HCT116 (cell line): ENCODE results near the gene IL1RAPL1. TPM values are rescaled to one million over a fixed set of nuclear protein-coding genes. Genes with fewer than 3 reads are reported as not detected.

Experiments used
- ATAC-seq: fragments of 200-7000 bp; cut with Tn5 transposase; 2 replicates; pipeline ENCODE4 v1.9.1; 2020; ENCODE audit warnings: mild to moderate bottlenecking, moderate library complexity
- BruUV-seq: library from RNA; stranded (reverse); fragments of 400-500 nt; replicated peaks from 2 replicates; lab custom pipeline; 2021; lab: Mats Ljungman, UMichigan
- CTCF ChIA-PET: fragments of 300-600 bp; sonication (Branson Sonifier 250); formaldehyde crosslinking; loops from one replicate; lab custom pipeline; 2021; ENCODE audit warnings: antibody characterized with exemption; lab: Charles Lee
- POLR2A ChIA-PET: fragments of 300-600, 350-600 bp; sonication (Branson Sonifier 250); formaldehyde crosslinking; loops from one replicate; lab custom pipeline; 2021; ENCODE audit warnings: antibody characterized with exemption; lab: Charles Lee
- RAD21 ChIA-PET, 2 experiments: fragments of 300-600 bp; sonication (Branson Sonifier 250); formaldehyde crosslinking; loops; one replicate each; lab custom pipeline; 2023; ENCODE audit warnings: low total read pairs in 2 of 2; ENCODE audit not compliant: uncharacterized antibody in 2 of 2, unreplicated experiment in 2 of 2, low non-redundant PET in 1 of 2; lab: Charles Lee
- DNase-seq: peaks from one replicate; pipeline ENCODE4 v3.0.0-alpha.2; 2010; ENCODE audit warnings: low read depth, low spot score
- H2AFZ ChIP-seq: fragments of 200-600 bp; shearing (Covaris generic), sonication (generic); 2 replicates; pipeline ENCODE4 v1.6.1; 2017; ENCODE audit warnings: low read depth, mixed run types, mixed read lengths, antibody characterized with exemption, low read length; ENCODE audit not compliant: poor library complexity, severe bottlenecking
- H3K27ac ChIP-seq: 2 replicates; pipeline ENCODE4 v1.5.1; 2012; ENCODE audit warnings: low read depth, low read length
- H3K27me3 ChIP-seq: fragments of 200-600 bp; sonication (generic); 2 replicates; pipeline ENCODE4 v1.6.1; 2016; ENCODE audit warnings: mixed run types, low read length, mixed read lengths; ENCODE audit not compliant: insufficient read depth
- H3K36me3 ChIP-seq, 2 experiments: fragments of 200-500 bp in 1 of 2; fragments of 200-600 bp in 1 of 2; sonication (Bioruptor generic) in 1 of 2; sonication (generic) in 1 of 2; 2 replicates each; pipeline versions ENCODE4 v1.5.1 to v1.6.1; 2014 to 2016; ENCODE audit warnings: low read length in 2 of 2, inconsistent platforms in 1 of 2, mixed read lengths in 1 of 2, mixed run types in 1 of 2; ENCODE audit not compliant: insufficient read depth in 2 of 2, control insufficient read depth in 1 of 2
- H3K4me1 ChIP-seq, 2 experiments: fragments of 200-600 bp in 1 of 2; sonication (generic) in 1 of 2; 2 replicates each; pipeline versions ENCODE4 v1.5.1 to v1.6.1; 2012 to 2017; ENCODE audit warnings: low read length in 2 of 2, inconsistent platforms in 1 of 2, mild to moderate bottlenecking in 1 of 2, mixed read lengths in 1 of 2, mixed run types in 1 of 2, moderate library complexity in 1 of 2; ENCODE audit not compliant: insufficient read depth in 2 of 2, control insufficient read depth in 1 of 2
- H3K4me2 ChIP-seq: fragments of 200-600 bp; sonication (generic); 2 replicates; pipeline ENCODE4 v1.6.1; 2017; ENCODE audit warnings: mixed run types, low read length, mixed read lengths
- H3K4me3 ChIP-seq, 2 experiments: fragments of 200-600 bp in 1 of 2; sonication (generic) in 1 of 2; replicated peaks in 1 of 2; 2 replicates each; pipeline ENCODE4 v1.5.1; 2011 to 2016; ENCODE audit warnings: low read length in 2 of 2, control low read depth in 1 of 2, low read depth in 1 of 2, mild to moderate bottlenecking in 1 of 2, mixed read lengths in 1 of 2, mixed run types in 1 of 2
- H3K79me2 ChIP-seq: fragments of 200-600 bp; sonication (generic); 2 replicates; pipeline ENCODE4 v1.6.1; 2017; ENCODE audit warnings: mild to moderate bottlenecking, mixed run types, low read length, moderate library complexity, mixed read lengths; ENCODE audit not compliant: insufficient read depth
- H3K9ac ChIP-seq: fragments of 200-600 bp; sonication (generic); 2 replicates; pipeline ENCODE4 v1.6.1; 2016; ENCODE audit warnings: low read length, mixed read lengths
- H3K9me2 ChIP-seq: fragments of 200-600 bp; sonication (generic), shearing (Covaris generic); 2 replicates; pipeline ENCODE4 v1.6.1; 2017; ENCODE audit warnings: mixed run types, mild to moderate bottlenecking, moderate library complexity; ENCODE audit not compliant: insufficient read depth
- H3K9me3 ChIP-seq, 2 experiments: fragments of 200-500 bp in 1 of 2; fragments of 200-600 bp in 1 of 2; sonication (Bioruptor generic) in 1 of 2; sonication (generic) in 1 of 2; 2 replicates each; pipeline ENCODE4 v1.6.1; 2014 to 2017; ENCODE audit warnings: low read length in 2 of 2, mixed read lengths in 2 of 2, inconsistent platforms in 1 of 2, low read depth in 1 of 2, mild to moderate bottlenecking in 1 of 2, mixed run types in 1 of 2, moderate library complexity in 1 of 2; ENCODE audit not compliant: control insufficient read depth in 1 of 2, insufficient read depth in 1 of 2
- H4K20me1 ChIP-seq: fragments of 200-600 bp; sonication (generic), shearing (Covaris generic); 2 replicates; pipeline ENCODE4 v1.6.1; 2017; ENCODE audit warnings: mixed run types, mild to moderate bottlenecking, moderate library complexity; ENCODE audit not compliant: insufficient read depth
- CBX3 ChIP-seq: IDR thresholded peaks from 2 replicates; pipeline ENCODE4 v1.6.1; 2012; ENCODE audit warnings: low read depth
- CEBPB ChIP-seq: IDR thresholded peaks from 2 replicates; pipeline ENCODE4 v1.6.1; 2012; ENCODE audit warnings: low read depth
- EGR1 ChIP-seq: IDR thresholded peaks from 2 replicates; pipeline ENCODE4 v1.6.1; 2012; ENCODE audit warnings: low read depth
- ELF1 ChIP-seq: IDR thresholded peaks from 2 replicates; pipeline ENCODE4 v1.6.1; 2012; ENCODE audit warnings: low read depth, borderline replicate concordance
- EZH2 ChIP-seq: fragments of 200-600 bp; sonication (generic); IDR thresholded peaks from 2 replicates; pipeline ENCODE4 v1.6.1; 2017; ENCODE audit warnings: antibody characterized with exemption, mixed run types
- JUND ChIP-seq: IDR thresholded peaks from 2 replicates; pipeline ENCODE4 v1.6.1; 2012
- POLR2A ChIP-seq: IDR thresholded peaks from 2 replicates; pipeline ENCODE4 v1.7.0; 2011; ENCODE audit warnings: borderline replicate concordance; ENCODE audit not compliant: insufficient read depth, insufficient read length; ENCODE audit errors: extremely low read depth
- POLR2AphosphoS5 ChIP-seq: IDR thresholded peaks from 2 replicates; pipeline ENCODE4 v1.6.1; 2011; ENCODE audit warnings: mild to moderate bottlenecking, low read depth, low read length, moderate library complexity
- SRF ChIP-seq: IDR thresholded peaks from 2 replicates; pipeline ENCODE4 v1.6.1; 2012; ENCODE audit warnings: low read depth
- TCF7L2 ChIP-seq: IDR thresholded peaks from 2 replicates; pipeline ENCODE4 v1.7.0; 2011; ENCODE audit warnings: borderline replicate concordance, inconsistent platforms; ENCODE audit not compliant: insufficient read depth, insufficient read length; ENCODE audit errors: extremely low read depth
- ZFX ChIP-seq: fragments of 450-650 bp; IDR thresholded peaks from 2 replicates; pipeline ENCODE4 v1.6.1; 2017
- intact Hi-C: fragments of 100-400 bp; cut with micrococcal nuclease; formaldehyde crosslinking; loops from 2 replicates; pipeline ENCODE4 v1.10.0; 2022
- total RNA-seq: library from RNA; stranded (reverse); gene quantifications from one replicate; pipeline ENCODE4 v1.2.1, GENCODE V29; 2021; ENCODE audit not compliant: unreplicated experiment
- TF ChIP-seq, protein P1 (sequence below): IDR thresholded peaks from 2 replicates; pipeline ENCODE4 v1.6.1; 2012; ENCODE audit warnings: low read depth
- TF ChIP-seq, protein P2 (sequence below): IDR thresholded peaks from 2 replicates; pipeline ENCODE4 v1.6.1; 2012

Gene IL1RAPL1
- total RNA-seq, 1 experiment from 2014 or later: 2.8 TPM

DNA sequence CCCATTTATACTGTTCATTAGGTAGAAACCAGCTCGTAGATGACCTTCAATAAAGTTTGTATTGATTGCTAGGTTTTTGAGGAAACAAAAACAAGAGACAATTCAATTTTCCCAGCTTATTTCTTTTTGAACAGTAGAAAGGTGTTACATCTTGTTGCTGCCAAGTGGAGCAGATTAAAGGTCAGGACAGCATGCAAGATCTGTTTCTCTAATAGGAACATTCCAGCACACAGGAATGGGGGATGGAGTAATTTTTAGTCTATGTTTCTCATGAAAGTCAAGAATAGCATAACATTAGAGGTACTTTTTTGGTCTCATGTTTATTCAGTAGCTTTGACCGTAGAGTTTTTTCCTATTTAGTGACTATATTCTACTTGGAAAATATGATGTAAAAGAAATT lies 132.4 kb downstream of the IL1RAPL1 start:
- ChIA-PET CTCF (no interaction called here), POLR2A (no interaction called here), RAD21 (no interaction called here)
- no peak for DNase-seq
- Histone ChIP-seq H3K27me3 (no peaks in the 10 kb centered on the region), H4K20me1 (no peaks in the 10 kb centered on the region), H3K4me2 (no peak overlapping the region), H3K4me1 (no peaks in the 10 kb centered on the region), H3K9me2 (no peaks in the 10 kb centered on the region), H3K36me3 (no peaks in the 10 kb centered on the region), H3K27ac (no peak overlapping the region), H3K79me2 (no peaks in the 10 kb centered on the region), H3K9me3 (no peaks in the 10 kb centered on the region), H3K9ac (no peak overlapping the region), H3K4me3 (no peak overlapping the region), H2AFZ (no peak overlapping the region)
- TF ChIP-seq CEBPB (no peak), ZFX (no peak), CBX3 (no peak), SRF (no peak), JUND (no peak), POLR2A (no peak), TCF7L2 (no peak), POLR2AphosphoS5 (no peak), EGR1 (no peak), EZH2 (no peak), ELF1 (no peak)
- TF ChIP-seq, protein P1, sequence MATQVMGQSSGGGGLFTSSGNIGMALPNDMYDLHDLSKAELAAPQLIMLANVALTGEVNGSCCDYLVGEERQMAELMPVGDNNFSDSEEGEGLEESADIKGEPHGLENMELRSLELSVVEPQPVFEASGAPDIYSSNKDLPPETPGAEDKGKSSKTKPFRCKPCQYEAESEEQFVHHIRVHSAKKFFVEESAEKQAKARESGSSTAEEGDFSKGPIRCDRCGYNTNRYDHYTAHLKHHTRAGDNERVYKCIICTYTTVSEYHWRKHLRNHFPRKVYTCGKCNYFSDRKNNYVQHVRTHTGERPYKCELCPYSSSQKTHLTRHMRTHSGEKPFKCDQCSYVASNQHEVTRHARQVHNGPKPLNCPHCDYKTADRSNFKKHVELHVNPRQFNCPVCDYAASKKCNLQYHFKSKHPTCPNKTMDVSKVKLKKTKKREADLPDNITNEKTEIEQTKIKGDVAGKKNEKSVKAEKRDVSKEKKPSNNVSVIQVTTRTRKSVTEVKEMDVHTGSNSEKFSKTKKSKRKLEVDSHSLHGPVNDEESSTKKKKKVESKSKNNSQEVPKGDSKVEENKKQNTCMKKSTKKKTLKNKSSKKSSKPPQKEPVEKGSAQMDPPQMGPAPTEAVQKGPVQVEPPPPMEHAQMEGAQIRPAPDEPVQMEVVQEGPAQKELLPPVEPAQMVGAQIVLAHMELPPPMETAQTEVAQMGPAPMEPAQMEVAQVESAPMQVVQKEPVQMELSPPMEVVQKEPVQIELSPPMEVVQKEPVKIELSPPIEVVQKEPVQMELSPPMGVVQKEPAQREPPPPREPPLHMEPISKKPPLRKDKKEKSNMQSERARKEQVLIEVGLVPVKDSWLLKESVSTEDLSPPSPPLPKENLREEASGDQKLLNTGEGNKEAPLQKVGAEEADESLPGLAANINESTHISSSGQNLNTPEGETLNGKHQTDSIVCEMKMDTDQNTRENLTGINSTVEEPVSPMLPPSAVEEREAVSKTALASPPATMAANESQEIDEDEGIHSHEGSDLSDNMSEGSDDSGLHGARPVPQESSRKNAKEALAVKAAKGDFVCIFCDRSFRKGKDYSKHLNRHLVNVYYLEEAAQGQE: no peak
- TF ChIP-seq, protein P2, sequence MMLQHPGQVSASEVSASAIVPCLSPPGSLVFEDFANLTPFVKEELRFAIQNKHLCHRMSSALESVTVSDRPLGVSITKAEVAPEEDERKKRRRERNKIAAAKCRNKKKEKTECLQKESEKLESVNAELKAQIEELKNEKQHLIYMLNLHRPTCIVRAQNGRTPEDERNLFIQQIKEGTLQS: no peak
- ATAC-seq: no peak
- no TSS peak for BruUV-seq
- intact Hi-C loops: no loop called here
